Measurements from ENCODE around the gene TSPAN15.

DNA sequence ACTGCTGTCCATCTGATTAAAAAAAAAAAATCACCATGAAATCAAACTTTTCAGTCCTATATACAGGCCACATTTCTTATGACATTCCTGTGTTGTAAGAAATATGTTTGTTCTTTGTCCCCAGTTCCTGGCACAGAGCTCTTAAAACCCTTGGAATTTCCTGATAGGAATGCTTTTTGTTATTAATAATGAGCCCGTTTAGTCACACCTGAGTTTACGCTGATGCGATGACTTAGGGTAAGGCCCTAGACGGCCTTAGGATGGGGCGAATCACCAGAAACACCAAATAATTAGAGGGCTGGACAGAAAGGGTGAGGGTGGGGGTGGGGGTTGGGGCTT is 17.5 kb downstream of the TSPAN15 start:
- TF ChIP-seq, protein P1, sequence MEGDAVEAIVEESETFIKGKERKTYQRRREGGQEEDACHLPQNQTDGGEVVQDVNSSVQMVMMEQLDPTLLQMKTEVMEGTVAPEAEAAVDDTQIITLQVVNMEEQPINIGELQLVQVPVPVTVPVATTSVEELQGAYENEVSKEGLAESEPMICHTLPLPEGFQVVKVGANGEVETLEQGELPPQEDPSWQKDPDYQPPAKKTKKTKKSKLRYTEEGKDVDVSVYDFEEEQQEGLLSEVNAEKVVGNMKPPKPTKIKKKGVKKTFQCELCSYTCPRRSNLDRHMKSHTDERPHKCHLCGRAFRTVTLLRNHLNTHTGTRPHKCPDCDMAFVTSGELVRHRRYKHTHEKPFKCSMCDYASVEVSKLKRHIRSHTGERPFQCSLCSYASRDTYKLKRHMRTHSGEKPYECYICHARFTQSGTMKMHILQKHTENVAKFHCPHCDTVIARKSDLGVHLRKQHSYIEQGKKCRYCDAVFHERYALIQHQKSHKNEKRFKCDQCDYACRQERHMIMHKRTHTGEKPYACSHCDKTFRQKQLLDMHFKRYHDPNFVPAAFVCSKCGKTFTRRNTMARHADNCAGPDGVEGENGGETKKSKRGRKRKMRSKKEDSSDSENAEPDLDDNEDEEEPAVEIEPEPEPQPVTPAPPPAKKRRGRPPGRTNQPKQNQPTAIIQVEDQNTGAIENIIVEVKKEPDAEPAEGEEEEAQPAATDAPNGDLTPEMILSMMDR (IDR thresholded peaks at IDR 0.05), result no peak
- TF ChIP-seq POLR2A (IDR thresholded peaks at IDR 0.05), result no peak
